HepG2 (cell line): ENCODE data around the gene PBX4. TPM values are rescaled to one million over a fixed set of nuclear protein-coding genes. Genes with fewer than 3 reads are reported as not detected.

Experiments used
- ATF7-NPFF ChIP-seq: sonication (generic); formaldehyde crosslinking; IDR thresholded peaks from 2 replicates; pipeline ENCODE4 v1.8.1; 2023; ENCODE audit warnings: mild to moderate bottlenecking, low read depth, missing genetic modification reagents, moderate library complexity
- ATM ChIP-seq: fragments of 450-650 bp; IDR thresholded peaks from 2 replicates; pipeline ENCODE4 v1.7.1; 2017; ENCODE audit warnings: mild to moderate bottlenecking, borderline replicate concordance
- CEBPG ChIP-seq: IDR thresholded peaks from 2 replicates; pipeline ENCODE4 v1.6.1; 2016
- CREM ChIP-seq, 2 experiments: sonication (generic) in 1 of 2; formaldehyde crosslinking in 1 of 2; IDR thresholded peaks; 2 replicates each; pipeline versions ENCODE4 v1.4.0 to v1.6.1; 2016 to 2020; ENCODE audit warnings: antibody characterized with exemption in 1 of 2, mild to moderate bottlenecking in 1 of 2, missing genetic modification reagents in 1 of 2
- FOSL2 ChIP-seq: sonication (generic); formaldehyde crosslinking; IDR thresholded peaks from 2 replicates; pipeline ENCODE4 v1.4.0; 2020; ENCODE audit warnings: missing genetic modification reagents
- FOXA3 ChIP-seq: IDR thresholded peaks from 2 replicates; pipeline ENCODE4 v1.6.1; 2016; ENCODE audit warnings: missing genetic modification reagents, missing compliant biosample characterization
- KDM6A ChIP-seq: IDR thresholded peaks from 2 replicates; pipeline ENCODE4 v1.6.1; 2016; ENCODE audit warnings: low read depth
- MBD4 ChIP-seq: IDR thresholded peaks from 2 replicates; pipeline ENCODE4 v1.6.1; 2012; ENCODE audit warnings: low read length, inconsistent platforms, borderline replicate concordance
- MED13 ChIP-seq: sonication (generic); formaldehyde crosslinking; IDR thresholded peaks from 2 replicates; pipeline ENCODE4 v1.5.0; 2020; ENCODE audit warnings: missing genetic modification reagents
- NFE2L1 ChIP-seq: sonication (generic); formaldehyde crosslinking; IDR thresholded peaks from 2 replicates; pipeline ENCODE4 v1.4.0; 2020; ENCODE audit warnings: missing genetic modification reagents, mild to moderate bottlenecking, borderline replicate concordance
- SMAD9 ChIP-seq: sonication (generic); formaldehyde crosslinking; IDR thresholded peaks from 2 replicates; pipeline ENCODE4 v1.5.1; 2020; ENCODE audit warnings: mild to moderate bottlenecking, missing genetic modification reagents
- SP5 ChIP-seq: IDR thresholded peaks from 2 replicates; pipeline ENCODE4 v1.6.1; 2016; ENCODE audit warnings: low read depth, borderline replicate concordance
- SRF ChIP-seq: IDR thresholded peaks from 2 replicates; pipeline ENCODE4 v1.6.1; 2011; ENCODE audit warnings: mild to moderate bottlenecking, low read depth, low read length, moderate library complexity
- TBL1XR1 ChIP-seq: fragments of 150-350 bp; IDR thresholded peaks from 2 replicates; pipeline ENCODE4 v1.6.1; 2014; ENCODE audit warnings: borderline replicate concordance, low read length; ENCODE audit not compliant: partially characterized antibody
- ZMAT5 ChIP-seq: sonication (generic); formaldehyde crosslinking; IDR thresholded peaks from 2 replicates; pipeline ENCODE4 v1.5.0; 2020; ENCODE audit warnings: mild to moderate bottlenecking, low read depth, missing genetic modification reagents, borderline replicate concordance
- ZNF121 ChIP-seq: sonication (generic); formaldehyde crosslinking; IDR thresholded peaks from 2 replicates; pipeline ENCODE4 v1.5.0; 2020; ENCODE audit warnings: mild to moderate bottlenecking, missing genetic modification reagents
- ZNF224 ChIP-seq: sonication (generic); formaldehyde crosslinking; IDR thresholded peaks from 2 replicates; pipeline ENCODE4 v1.5.0; 2020; ENCODE audit warnings: mild to moderate bottlenecking, missing genetic modification reagents
- ZNF263 ChIP-seq: sonication (generic); formaldehyde crosslinking; IDR thresholded peaks from 2 replicates; pipeline ENCODE4 v1.4.0; 2020; ENCODE audit warnings: missing genetic modification reagents
- ZNF317 ChIP-seq: sonication (generic); formaldehyde crosslinking; IDR thresholded peaks from 2 replicates; pipeline ENCODE4 v1.5.0; 2020; ENCODE audit warnings: mild to moderate bottlenecking, missing genetic modification reagents
- ZNF414 ChIP-seq: sonication (generic); formaldehyde crosslinking; IDR thresholded peaks from 2 replicates; pipeline ENCODE4 v1.5.0; 2020; ENCODE audit warnings: missing genetic modification reagents
- ZNF44 ChIP-seq: sonication (generic); formaldehyde crosslinking; IDR thresholded peaks from 2 replicates; pipeline ENCODE4 v1.5.1; 2020; ENCODE audit warnings: mild to moderate bottlenecking, missing genetic modification reagents
- ZNF552 ChIP-seq: sonication (generic); formaldehyde crosslinking; IDR thresholded peaks from 2 replicates; pipeline ENCODE4 v1.9.0; 2022; ENCODE audit warnings: missing genetic modification reagents, mild to moderate bottlenecking, borderline replicate concordance
- ZNF556 ChIP-seq: sonication (generic); formaldehyde crosslinking; IDR thresholded peaks from 2 replicates; pipeline ENCODE4 v1.4.0; 2020; ENCODE audit warnings: mild to moderate bottlenecking, missing genetic modification reagents, borderline replicate concordance
- ZNF652 ChIP-seq: IDR thresholded peaks from 2 replicates; pipeline ENCODE4 v1.6.1; 2016; ENCODE audit warnings: low read depth, borderline replicate concordance
- ZNF766 ChIP-seq: sonication (generic); formaldehyde crosslinking; IDR thresholded peaks from 2 replicates; pipeline ENCODE4 v1.5.0; 2020; ENCODE audit warnings: missing genetic modification reagents, borderline replicate concordance
- ZNF781 ChIP-seq: sonication (generic); formaldehyde crosslinking; IDR thresholded peaks from 2 replicates; pipeline ENCODE4 v1.5.1; 2020; ENCODE audit warnings: borderline replicate concordance, mild to moderate bottlenecking, missing genetic modification reagents; ENCODE audit errors: not compliant biosample characterization
- polyA plus RNA-seq, 8 experiments: library from polyadenylated mRNA; depleted of rRNA in 3 of 8; stranded (reverse) in 7 of 8; unstranded in 1 of 8; fragments of >200 nt; fragmentation: Illumina TruSeq in 4 of 8; extraction: Trizol in 4 of 8; gene quantifications; 2 replicates each; pipeline versions ENCODE4 v1.2.1 to v1.2.3, GENCODE V29; 2011 to 2016; ENCODE audit warnings: low read depth in 4 of 8, missing spikeins in 1 of 8, mixed read lengths in 1 of 8; ENCODE audit not compliant: insufficient read depth in 1 of 8
- total RNA-seq, 5 experiments: library from RNA; depleted of rRNA; stranded (reverse); fragments of >200 nt; fragmentation: Illumina TruSeq; extraction: Trizol; gene quantifications; 2 replicates each; pipeline ENCODE4 v1.2.3, GENCODE V29; 2016; ENCODE audit warnings: low read depth in 1 of 5
- TF ChIP-seq, protein P1 (sequence below): sonication (generic); formaldehyde crosslinking; conservative IDR thresholded peaks from 2 replicates; pipeline ENCODE4 v1.8.0; 2022; ENCODE audit warnings: low read depth, missing genetic modification reagents
- TF ChIP-seq, protein P2 (sequence below): IDR thresholded peaks from 2 replicates; pipeline ENCODE4 v1.6.1; 2016; ENCODE audit warnings: low read depth, borderline replicate concordance

PBX4 gene
- total and polyA plus RNA-seq, 2 of the 13 experiments (the other 11 are each of a cell fraction or from before 2014, with no cell fraction given) = not detected

GRCh38 chr19:19663256-19664120 is 45.0 kb upstream of the PBX4 start, which contains the start of gene ATP13A1 (continued):
- 0 out of 2 replicates have a peak, but pooled peaks have one; percentile 6 for TF ChIP-seq ZNF652 (CRISPR knock-in tag)
- TF ChIP-seq ZNF781 = no peak
- TF ChIP-seq, protein P1, sequence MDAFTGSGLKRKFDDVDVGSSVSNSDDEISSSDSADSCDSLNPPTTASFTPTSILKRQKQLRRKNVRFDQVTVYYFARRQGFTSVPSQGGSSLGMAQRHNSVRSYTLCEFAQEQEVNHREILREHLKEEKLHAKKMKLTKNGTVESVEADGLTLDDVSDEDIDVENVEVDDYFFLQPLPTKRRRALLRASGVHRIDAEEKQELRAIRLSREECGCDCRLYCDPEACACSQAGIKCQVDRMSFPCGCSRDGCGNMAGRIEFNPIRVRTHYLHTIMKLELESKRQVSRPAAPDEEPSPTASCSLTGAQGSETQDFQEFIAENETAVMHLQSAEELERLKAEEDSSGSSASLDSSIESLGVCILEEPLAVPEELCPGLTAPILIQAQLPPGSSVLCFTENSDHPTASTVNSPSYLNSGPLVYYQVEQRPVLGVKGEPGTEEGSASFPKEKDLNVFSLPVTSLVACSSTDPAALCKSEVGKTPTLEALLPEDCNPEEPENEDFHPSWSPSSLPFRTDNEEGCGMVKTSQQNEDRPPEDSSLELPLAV (CRISPR knock-in tag) = no peak
- no peak for TF ChIP-seq SRF
- TF ChIP-seq ZNF317 (CRISPR knock-in tag) = peak; percentile 28; the same call in 1 of the 2 replicates
- no peak for TF ChIP-seq MBD4
- TF ChIP-seq ZNF556 (CRISPR knock-in tag) = no peak
- no peak for TF ChIP-seq ZNF44 (CRISPR knock-in tag)
- TF ChIP-seq ZNF263 (CRISPR knock-in tag) = no peak; the same call in 1 of the 2 replicates
- no peak for TF ChIP-seq ATM
- no peak for TF ChIP-seq TBL1XR1
- TF ChIP-seq ATF7-NPFF (CRISPR knock-in tag) = no peak; the same call in 1 of the 2 replicates
- no peak for TF ChIP-seq ZNF552
- TF ChIP-seq, protein P2, sequence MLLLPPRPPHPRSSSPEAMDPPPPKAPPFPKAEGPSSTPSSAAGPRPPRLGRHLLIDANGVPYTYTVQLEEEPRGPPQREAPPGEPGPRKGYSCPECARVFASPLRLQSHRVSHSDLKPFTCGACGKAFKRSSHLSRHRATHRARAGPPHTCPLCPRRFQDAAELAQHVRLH (CRISPR knock-in tag) = no peak; the same call in 1 of the 2 replicates
- no peak for TF ChIP-seq CEBPG (CRISPR knock-in tag)
- TF ChIP-seq ZNF414 (CRISPR knock-in tag) = no peak
- TF ChIP-seq ZNF224 (CRISPR knock-in tag) = no peak
- TF ChIP-seq KDM6A (CRISPR knock-in tag) = no peak
- peak; percentile 25 for TF ChIP-seq FOXA3 (CRISPR knock-in tag)
- TF ChIP-seq SMAD9 (CRISPR knock-in tag) = no peak
- TF ChIP-seq SP5 = no peak; the same call in 1 of the 2 replicates
- no peak for TF ChIP-seq ZNF121 (CRISPR knock-in tag)
- TF ChIP-seq ZNF766 (CRISPR knock-in tag) = 0 out of 2 replicates have a peak, but pooled peaks have one; percentile 59
- TF ChIP-seq FOSL2 = peak; percentile 28; the same call in 1 of the 2 replicates
- TF ChIP-seq NFE2L1 (CRISPR knock-in tag) = 0 out of 2 replicates have a peak, but pooled peaks have one; percentile 70
- no peak for TF ChIP-seq MED13 (CRISPR knock-in tag)
- TF ChIP-seq CREM (IDR thresholded peaks at IDR 0.05) = peak; percentile 92
- TF ChIP-seq CREM (CRISPR knock-in tag; IDR thresholded peaks at IDR 0.05) = no peak
- TF ChIP-seq ZMAT5 = no peak
